Neural crest cell (in vitro differentiated cells): ENCODE data around the gene C22orf39. TPM values are rescaled to one million over a fixed set of nuclear protein-coding genes. Genes with fewer than 3 reads are reported as not detected.
A peak's percentile ranks its signal among the peaks of the same experiment; 100 is the strongest.
"Not testable (repeated sequence)": the region's sequence is repeated elsewhere in the genome, so short reads cannot be mapped to it uniquely, and the experiment has no call there.

Experiments used
- DNase-seq: peaks from one replicate; pipeline ENCODE4 v3.0.0; 2021; ENCODE audit warnings: low read depth, mixed read lengths, low spot score
- H3K27ac Mint-ChIP-seq: one replicate; pipeline ENCODE4 v1.8.0; 2021; ENCODE audit warnings: mild to moderate bottlenecking, mixed read lengths; ENCODE audit not compliant: unreplicated experiment
- H3K27me3 Mint-ChIP-seq: 2 replicates; pipeline ENCODE4 v1.8.0; 2021; ENCODE audit warnings: low read depth, mild to moderate bottlenecking, mixed read lengths
- H3K36me3 Mint-ChIP-seq: 2 replicates; pipeline ENCODE4 v1.8.0; 2021; ENCODE audit warnings: low read depth, mild to moderate bottlenecking, mixed read lengths
- H3K4me1 Mint-ChIP-seq: 2 replicates; pipeline ENCODE4 v1.8.0; 2021; ENCODE audit warnings: mixed read lengths
- H3K4me3 Mint-ChIP-seq: one replicate; pipeline ENCODE4 v1.8.0; 2021; ENCODE audit warnings: mild to moderate bottlenecking, mixed read lengths
- H3K9me3 Mint-ChIP-seq: 2 replicates; pipeline ENCODE4 v1.8.0; 2021; ENCODE audit warnings: mixed read lengths
- total RNA-seq: library from RNA; stranded (reverse); gene quantifications from 2 replicates; pipeline ENCODE4 v1.2.1, GENCODE V29; 2021
- TF ChIP-seq, protein P1 (sequence below): fragments of 200-600 bp; sonication (generic); conservative IDR thresholded peaks from 2 replicates; pipeline ENCODE4 v1.5.0; 2021; ENCODE audit warnings: antibody characterized with exemption, mild to moderate bottlenecking

The C22orf39 gene
- total RNA-seq, 1 donor from 2014 or later: 38.0 TPM

DNA sequence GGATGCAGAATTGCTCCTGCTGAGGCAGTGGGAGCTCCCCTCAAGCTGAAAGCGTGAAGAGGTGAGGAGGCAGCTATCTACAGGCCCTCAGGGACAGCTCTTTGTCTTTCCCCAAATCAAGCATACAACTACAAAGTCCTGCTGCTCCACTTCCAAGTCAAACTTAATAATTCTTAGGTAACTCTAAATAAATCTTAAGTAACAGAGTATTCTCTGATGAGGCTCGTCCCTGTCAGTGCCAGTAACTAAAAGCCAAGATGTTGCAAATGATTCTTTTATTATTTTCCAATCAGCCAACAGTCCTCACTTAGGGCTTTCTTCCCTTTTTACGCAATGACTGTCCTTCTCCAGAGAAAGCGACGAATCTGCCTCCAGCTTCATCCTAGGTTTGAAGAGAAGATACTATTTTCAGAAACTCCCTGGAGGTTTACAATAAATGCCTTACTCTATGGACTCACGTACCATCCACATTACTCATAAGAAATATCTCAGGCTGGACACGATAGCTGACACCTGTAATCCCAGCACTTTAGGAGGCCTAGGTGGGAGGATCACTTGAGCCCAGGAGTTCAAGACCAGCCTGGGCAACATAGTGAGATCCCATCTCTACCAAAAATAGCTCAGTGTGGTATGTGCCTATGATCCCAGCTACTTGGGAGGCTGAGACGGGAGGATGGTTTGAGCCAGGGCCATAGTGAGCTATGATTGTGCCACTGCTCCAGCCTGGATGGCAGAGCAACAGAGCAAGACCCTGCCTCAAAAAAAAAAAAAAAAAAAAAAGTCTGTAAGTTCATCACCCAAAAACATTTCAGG, 3.1 kb upstream of the C22orf39 start:
- Mint-ChIP-seq H3K9me3 (no peaks in the 10 kb centered on the region), H3K27me3 (no peaks in the 10 kb centered on the region), H3K4me1 (peaks cover 25% of the 10 kb centered on the region), H3K27ac (no peak overlapping the region), H3K4me3 (peak overlapping the region; percentile 18), H3K36me3 (peaks cover 12% of the 10 kb centered on the region)
- no peak for DNase-seq
- TF ChIP-seq, protein P1, sequence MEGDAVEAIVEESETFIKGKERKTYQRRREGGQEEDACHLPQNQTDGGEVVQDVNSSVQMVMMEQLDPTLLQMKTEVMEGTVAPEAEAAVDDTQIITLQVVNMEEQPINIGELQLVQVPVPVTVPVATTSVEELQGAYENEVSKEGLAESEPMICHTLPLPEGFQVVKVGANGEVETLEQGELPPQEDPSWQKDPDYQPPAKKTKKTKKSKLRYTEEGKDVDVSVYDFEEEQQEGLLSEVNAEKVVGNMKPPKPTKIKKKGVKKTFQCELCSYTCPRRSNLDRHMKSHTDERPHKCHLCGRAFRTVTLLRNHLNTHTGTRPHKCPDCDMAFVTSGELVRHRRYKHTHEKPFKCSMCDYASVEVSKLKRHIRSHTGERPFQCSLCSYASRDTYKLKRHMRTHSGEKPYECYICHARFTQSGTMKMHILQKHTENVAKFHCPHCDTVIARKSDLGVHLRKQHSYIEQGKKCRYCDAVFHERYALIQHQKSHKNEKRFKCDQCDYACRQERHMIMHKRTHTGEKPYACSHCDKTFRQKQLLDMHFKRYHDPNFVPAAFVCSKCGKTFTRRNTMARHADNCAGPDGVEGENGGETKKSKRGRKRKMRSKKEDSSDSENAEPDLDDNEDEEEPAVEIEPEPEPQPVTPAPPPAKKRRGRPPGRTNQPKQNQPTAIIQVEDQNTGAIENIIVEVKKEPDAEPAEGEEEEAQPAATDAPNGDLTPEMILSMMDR: no peak

DNA sequence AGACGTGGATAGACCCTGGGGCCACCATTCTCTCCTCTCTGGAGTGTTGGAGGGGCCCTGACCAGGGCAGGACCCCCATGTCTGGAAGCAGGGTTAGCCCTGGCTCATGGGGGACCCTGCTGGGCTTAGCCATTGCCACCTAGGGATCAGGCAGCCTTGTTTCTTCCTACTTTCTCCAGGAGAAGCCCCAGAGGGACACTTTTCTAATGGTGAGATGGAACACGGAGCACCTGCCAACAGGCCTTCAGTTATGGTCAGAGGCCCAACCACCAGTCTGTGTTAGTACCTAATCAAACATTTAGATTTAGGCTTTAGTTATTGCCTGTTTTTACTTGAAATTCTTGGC, 1.9 kb upstream of the C22orf39 start:
- DNase-seq: no peak
- H3K27ac Mint-ChIP-seq: no peak overlapping the region
- TF ChIP-seq, protein P1: no peak
- no peaks in the 10 kb centered on the region for H3K27me3 Mint-ChIP-seq
- peak overlapping the region; percentile 35 for H3K4me3 Mint-ChIP-seq
- peaks cover 35% of the 10 kb centered on the region for H3K4me1 Mint-ChIP-seq
- H3K9me3 Mint-ChIP-seq: no peaks in the 10 kb centered on the region
- H3K36me3 Mint-ChIP-seq: peaks cover 10% of the 10 kb centered on the region

DNA sequence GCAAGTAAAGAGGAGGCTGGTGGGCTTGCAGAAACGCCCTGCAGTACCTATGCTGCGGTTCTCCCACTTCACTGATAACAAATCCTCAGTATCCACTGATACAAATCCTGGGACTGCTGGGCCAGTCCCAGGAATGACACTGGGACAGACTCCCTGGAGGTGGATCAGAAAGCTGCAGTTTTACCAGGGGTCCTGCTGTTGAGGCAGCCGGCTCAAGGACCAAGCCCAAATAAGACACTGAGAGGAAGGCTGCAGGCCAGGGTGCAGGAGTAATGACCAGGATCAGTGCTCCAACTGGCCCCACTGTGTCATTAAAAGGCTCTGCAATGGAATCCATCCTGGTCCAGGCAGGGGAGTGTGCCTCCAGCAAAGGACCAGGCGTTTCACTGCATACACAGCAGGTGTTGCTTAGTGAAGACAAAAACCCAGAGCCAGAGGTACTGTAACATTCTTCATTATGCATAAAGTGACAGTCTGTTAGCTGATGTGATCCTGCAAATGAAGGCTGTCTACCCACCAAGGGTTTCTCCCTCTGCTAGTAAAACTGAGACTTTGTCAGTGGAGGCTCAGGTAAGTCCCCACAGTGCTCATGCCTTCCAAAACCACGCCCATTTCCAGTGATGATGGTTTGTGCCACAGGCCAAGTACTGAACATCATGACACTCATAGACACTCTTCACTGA, 1.4 kb upstream of the C22orf39 start:
- Mint-ChIP-seq H3K27ac (no peak overlapping the region), H3K4me3 (peak overlapping the region; percentile 93), H3K4me1 (peaks cover 37% of the 10 kb centered on the region), H3K9me3 (no peaks in the 10 kb centered on the region), H3K36me3 (peaks cover 9% of the 10 kb centered on the region), H3K27me3 (no peaks in the 10 kb centered on the region)
- TF ChIP-seq, protein P1: no peak
- DNase-seq: no peak

DNA sequence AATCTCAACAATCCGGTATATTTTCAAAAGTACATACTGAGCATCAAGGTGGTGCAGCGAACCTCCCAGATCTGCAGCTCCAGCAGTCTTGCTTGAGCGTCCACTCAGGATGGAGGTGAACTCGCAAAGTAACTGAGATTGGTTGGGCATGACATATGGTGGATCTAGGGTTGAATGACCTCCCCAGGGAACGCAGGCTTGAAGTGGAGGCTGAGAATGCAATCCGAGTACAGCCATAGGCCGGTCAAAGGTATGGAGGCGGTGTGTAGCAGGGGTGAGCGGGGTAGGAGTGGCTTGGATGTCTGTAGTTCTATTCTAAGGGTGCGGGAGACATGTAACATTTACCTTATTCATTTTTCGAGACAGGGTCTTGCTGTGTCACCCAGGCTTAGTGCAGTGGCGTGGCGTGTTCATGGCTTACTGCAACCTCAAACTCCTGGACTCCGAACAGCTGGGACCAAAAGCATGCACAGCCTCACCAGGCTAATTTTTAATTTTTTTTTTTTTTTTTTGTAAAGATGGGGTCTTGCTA, 631 bp upstream of the C22orf39 start:
- no peak for DNase-seq
- no peaks in the 10 kb centered on the region for H3K9me3 Mint-ChIP-seq
- TF ChIP-seq, protein P1: no peak
- H3K27ac Mint-ChIP-seq: peak overlapping the region; percentile 96
- peak overlapping the region; percentile 93 for H3K4me3 Mint-ChIP-seq
- H3K4me1 Mint-ChIP-seq: peaks cover 37% of the 10 kb centered on the region
- peaks cover 11% of the 10 kb centered on the region for H3K36me3 Mint-ChIP-seq
- H3K27me3 Mint-ChIP-seq: no peaks in the 10 kb centered on the region

DNA sequence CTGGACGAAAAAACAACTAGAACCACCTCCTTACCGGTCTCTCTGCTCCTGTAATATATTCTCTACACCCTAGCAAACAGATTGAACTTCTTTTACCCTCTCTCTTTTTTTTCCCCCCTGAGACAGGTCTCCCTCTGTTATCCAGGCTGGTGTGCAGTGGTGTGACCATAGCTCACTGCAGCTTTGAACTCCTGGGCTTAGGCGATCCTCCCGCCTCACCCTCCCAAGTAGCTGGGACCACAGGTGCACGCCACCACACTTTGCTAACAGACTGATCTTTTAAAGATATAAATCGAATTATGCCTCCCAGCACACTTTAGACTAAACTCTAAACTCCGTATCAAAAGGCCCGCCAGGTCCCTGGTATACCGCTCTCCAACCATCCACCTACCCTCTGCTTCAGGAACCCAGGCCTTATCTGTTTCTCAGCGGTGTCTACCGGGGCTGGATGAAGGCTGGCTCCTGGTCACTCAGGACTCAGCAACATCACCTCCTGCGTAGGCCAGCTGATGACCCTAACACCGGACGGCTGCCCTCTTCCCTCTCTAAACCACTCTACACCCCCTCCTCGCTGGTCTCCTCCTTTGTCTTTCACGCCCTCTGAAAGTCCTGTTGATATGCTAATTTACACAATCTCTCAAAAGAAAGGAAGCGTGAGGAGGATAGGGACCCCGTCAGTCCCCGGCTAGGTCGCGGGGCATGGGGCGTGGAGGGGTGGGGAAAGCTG, 745 bp downstream of the C22orf39 start:
- H3K27ac Mint-ChIP-seq: peak overlapping the region; percentile 96
- TF ChIP-seq, protein P1: no peak
- H3K27me3 Mint-ChIP-seq: no peaks in the 10 kb centered on the region
- no peaks in the 10 kb centered on the region for H3K9me3 Mint-ChIP-seq
- DNase-seq: peak; percentile 9
- H3K36me3 Mint-ChIP-seq: peaks cover 6% of the 10 kb centered on the region
- H3K4me1 Mint-ChIP-seq: peaks cover 37% of the 10 kb centered on the region
- H3K4me3 Mint-ChIP-seq: peak overlapping the region; percentile 93

DNA sequence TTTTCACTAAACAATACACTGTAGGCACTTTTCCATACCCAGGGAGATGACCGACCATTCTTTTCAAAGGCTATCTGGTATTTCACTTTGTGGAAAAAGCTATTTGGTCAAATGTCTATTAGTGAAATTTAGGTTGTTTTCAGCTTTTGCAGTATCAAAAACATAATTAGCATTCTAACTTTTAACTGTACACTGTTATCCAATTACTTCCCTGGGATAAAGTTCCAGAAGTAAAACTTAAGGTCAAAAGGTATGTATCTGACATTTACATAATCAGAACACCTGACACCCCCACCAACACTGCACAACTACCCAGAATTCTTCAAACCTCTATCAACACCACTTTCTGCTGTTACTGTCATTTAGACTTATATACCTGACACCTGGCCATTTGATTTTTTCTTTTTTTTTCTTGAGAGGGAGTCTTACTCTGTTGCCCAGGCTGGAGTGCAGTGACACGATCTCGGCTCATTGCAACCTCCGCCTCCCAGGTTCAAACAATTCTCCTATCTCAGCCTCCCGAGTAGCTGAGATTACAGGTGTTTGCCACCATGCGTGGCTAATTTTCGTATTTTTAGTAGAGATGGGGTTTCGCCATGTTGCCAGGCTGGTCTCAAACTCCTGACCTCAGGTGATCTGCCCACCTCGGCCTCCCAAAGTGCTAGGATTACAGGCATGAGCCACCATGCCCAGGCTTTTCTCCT, 2.1 kb downstream of the C22orf39 start:
- H3K27ac Mint-ChIP-seq, DNase-seq, H3K27me3 Mint-ChIP-seq, H3K36me3 Mint-ChIP-seq, H3K9me3 Mint-ChIP-seq: not testable (repeated sequence)
- H3K4me1 Mint-ChIP-seq: peaks cover 37% of the 10 kb centered on the region
- H3K4me3 Mint-ChIP-seq: peak overlapping the region; percentile 82
